Suppressor macrophage treated with lipopolysaccharide for 4 hours (primary cell): ENCODE data around the gene BTNL8.
A peak's percentile ranks its signal among the peaks of the same experiment; 100 is the strongest.

Source experiments
- DNase-seq: peaks from one replicate; pipeline ENCODE4 v3.0.0-alpha.2; 2020

Gene BTNL8

GRCh38 chr5:180974612-180975315 is 75.8 kb downstream of the BTNL8 start:
- no peak for DNase-seq

GRCh38 chr5:180975338-180975737 is 76.4 kb downstream of the BTNL8 start:
- peak; percentile 3 for DNase-seq

- no peak for DNase-seq
Observed at GRCh38 chr5:180976518-180976917, 77.6 kb downstream of the BTNL8 start.

GRCh38 chr5:180977852-180978251 is 78.9 kb downstream of the BTNL8 start:
- DNase-seq: no peak

DNA sequence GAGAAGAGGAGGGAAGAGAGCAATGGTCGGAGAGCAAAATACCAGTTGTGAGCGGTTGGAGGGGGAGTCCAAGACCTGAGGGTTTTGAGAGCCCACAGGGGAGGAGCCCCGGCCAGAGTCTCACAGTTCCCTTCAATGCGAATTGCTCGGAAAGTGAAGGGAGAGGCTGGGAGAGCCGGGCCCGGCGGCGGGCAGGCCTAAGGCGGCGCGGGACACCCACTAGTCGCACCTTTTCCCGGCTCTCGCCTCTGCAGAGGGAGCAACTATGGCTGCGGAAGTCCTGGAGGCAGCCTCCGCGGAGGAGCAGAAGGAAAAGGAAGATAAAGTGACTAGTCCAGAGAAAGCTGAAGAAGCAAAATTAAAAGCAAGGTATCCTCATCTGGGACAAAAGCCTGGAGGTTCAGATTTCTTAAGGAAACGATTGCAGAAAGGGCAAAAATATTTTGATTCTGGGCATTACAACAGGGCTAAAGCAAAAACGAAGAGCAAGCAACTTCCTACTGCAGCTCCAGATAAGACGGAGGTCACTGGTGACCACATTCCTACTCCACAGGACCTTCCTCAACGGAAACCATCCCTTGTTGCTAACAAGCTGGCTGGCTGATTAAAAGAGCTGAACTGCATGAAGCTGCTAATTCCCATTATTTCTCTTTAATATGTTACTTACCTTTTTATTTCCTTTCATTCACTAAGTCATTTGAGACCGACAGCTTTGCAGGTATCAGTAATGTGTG is 83.2 kb downstream of the BTNL8 start:
- DNase-seq: no peak

GRCh38 chr5:180988016-180988415 is 89.1 kb downstream of the BTNL8 start:
- no peak for DNase-seq

DNA sequence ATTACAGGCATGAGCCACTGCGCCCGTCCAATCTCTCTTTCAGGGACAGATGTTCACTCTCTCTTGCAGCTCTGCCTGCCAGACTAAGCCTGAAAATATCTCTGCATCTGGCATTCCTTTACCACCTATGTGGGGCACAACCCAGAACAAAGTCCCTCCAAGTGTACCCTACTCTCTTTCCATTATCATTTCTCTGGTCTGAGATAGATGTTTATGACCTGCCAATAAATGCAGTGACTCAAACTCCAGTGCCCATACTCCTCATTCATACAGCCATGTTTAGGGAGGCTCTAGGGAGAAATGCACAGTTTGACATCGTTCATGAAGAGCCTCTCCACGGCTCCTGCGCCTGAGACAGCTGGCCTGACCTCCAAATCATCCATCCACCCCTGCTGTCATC is 89.6 kb downstream of the BTNL8 start, which contains the start of gene BTNL3:
BTNL3 (plus strand) TSS at position 255 of the 400 bp plus-strand sequence. CDS start 183 bp downstream, outside the sequence.
- no peak for DNase-seq

- DNase-seq: peak; percentile 1
Observed at GRCh38 chr5:180990086-180990881, 91.3 kb downstream of the BTNL8 start.

DNA sequence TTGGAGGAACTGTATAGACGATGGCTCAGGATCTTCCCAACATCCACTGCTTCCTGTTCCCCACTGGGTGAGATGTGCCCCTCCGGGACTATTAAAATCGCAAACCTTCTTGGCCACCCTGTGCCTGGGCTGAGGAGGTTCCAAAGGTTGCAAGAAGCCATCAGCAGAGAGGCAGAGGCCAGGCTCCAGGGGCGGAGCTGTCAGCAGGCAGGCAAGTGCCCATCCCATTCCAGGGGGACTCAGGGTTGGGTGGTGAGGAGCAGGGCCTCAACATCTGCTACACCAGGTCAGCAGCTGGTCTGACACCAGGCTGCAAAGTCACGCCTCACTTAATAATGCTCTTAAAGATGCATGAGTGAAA is 91.9 kb downstream of the BTNL8 start:
- DNase-seq: no peak
